Gastroesophageal sphincter (tissue), 4 donors: ENCODE results near the gene RIPK1. TPM values are rescaled to one million over a fixed set of nuclear protein-coding genes. Genes with fewer than 3 reads are reported as not detected.

ENCODE experiments used
- ATAC-seq: fragments of 150-250 bp; one replicate; pipeline ENCODE4 v1.9.1; 2016; ENCODE audit warnings: mild to moderate bottlenecking, moderate library complexity
- H3K27ac ChIP-seq, 4 donors: fragments of 200-600 bp; sonication (generic) in 3 of 4; 1 replicate in 3 of 4; 2 replicates in 1 of 4; pipeline ENCODE4 v1.5.1; 2016 to 2019
- H3K27me3 ChIP-seq: fragments of 200-600 bp; sonication (generic); one replicate; pipeline ENCODE4 v1.5.1; 2019
- H3K36me3 ChIP-seq, 2 donors: fragments of 200-600 bp; sonication (generic); one replicate each; pipeline ENCODE4 v1.5.1; 2019; ENCODE audit warnings: control low read depth in 1 of 2
- H3K4me1 ChIP-seq, 3 donors: fragments of 200-600 bp; sonication (generic); 1 replicate in 2 of 3; 2 replicates in 1 of 3; pipeline ENCODE4 v1.5.1; 2016 to 2019; ENCODE audit warnings: control low read depth in 2 of 3
- H3K4me3 ChIP-seq, 2 donors: fragments of 200-600 bp; sonication (generic); one replicate each; pipeline ENCODE4 v1.5.1; 2019; ENCODE audit warnings: mild to moderate bottlenecking in 1 of 2, moderate library complexity in 1 of 2
- H3K9me3 ChIP-seq, 3 donors: fragments of 200-600 bp; sonication (generic); one replicate each; pipeline ENCODE4 v1.5.1; 2017 to 2019; ENCODE audit warnings: control low read depth in 2 of 3
- EP300 ChIP-seq: sonication (generic); formaldehyde crosslinking; IDR thresholded peaks from one replicate; pipeline ENCODE4 v1.6.1; 2017; ENCODE audit warnings: antibody characterized with exemption, mild to moderate bottlenecking
- POLR2A ChIP-seq, 2 donors: fragments of 450-650 bp; IDR thresholded peaks; one replicate each; pipeline ENCODE4 v1.6.1; 2017; ENCODE audit warnings: antibody characterized with exemption in 2 of 2, mild to moderate bottlenecking in 2 of 2, moderate library complexity in 1 of 2
- POLR2AphosphoS5 ChIP-seq: sonication (generic); formaldehyde crosslinking; IDR thresholded peaks from one replicate; pipeline ENCODE4 v1.6.1; 2017; ENCODE audit warnings: antibody characterized with exemption
- WGBS, 2 donors: methylation state at CpG; one replicate each; pipeline ENCODE4 v1.1.5; 2018; ENCODE audit warnings: low coverage in 1 of 2; 5-methylcytosine and 5-hydroxymethylcytosine counted together
- total RNA-seq, 4 donors: library from RNA; depleted of rRNA; stranded (reverse); fragments of >200 nt; gene quantifications; one replicate each; pipeline ENCODE4 v1.1.0, GENCODE V29; 2016
- TF ChIP-seq, protein P1 (sequence below), 4 experiments: fragments of 200-600 bp in 2 of 4; fragments of 450-650 bp in 2 of 4; sonication (generic) in 1 of 4; IDR thresholded peaks; one replicate each; pipeline ENCODE4 v1.5.1; 2017 to 2019; ENCODE audit warnings: antibody characterized with exemption in 4 of 4, mild to moderate bottlenecking in 2 of 4, moderate library complexity in 2 of 4

Gene RIPK1
- total RNA-seq, 4 donors from 2014 or later: 20.1 to 28.9 (median 25.7) TPM

DNA sequence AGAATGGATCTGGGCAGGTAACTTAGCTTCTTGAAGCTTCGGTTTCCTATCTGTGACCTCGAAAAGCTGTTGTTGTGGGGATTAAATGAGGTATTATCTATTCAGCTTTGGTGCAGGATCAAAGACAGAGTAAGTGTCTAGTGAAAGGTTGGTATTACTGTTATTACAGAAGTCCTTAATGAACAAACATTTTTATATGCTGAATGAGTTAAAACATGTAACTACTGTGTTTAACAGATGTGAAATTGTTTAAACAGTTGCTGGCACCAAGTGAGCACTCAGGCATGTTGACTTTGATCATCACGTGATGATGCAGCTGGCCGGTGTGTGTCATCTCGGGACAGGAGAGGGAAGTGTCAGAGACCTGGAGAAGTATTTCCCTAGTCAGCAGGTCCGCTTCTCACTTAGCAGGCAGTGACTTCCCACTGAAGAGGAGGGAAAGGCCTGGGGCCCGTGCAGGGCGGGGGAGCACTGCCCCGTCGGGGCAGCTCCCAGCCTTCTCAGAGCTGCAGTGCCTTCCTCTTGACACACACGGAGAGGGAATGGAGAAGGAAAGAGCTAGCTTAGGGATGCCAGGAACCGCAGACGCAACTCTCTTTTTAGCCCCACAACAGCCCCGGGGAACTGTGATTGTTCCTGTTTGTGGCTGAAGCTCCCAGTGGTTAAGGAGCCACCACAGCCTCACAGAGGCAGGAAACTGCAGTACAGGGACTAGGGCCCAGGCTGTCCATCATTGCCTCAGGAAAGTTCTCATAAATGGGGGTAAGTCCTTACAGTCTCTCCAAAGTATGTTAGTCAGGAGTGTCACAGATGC is 71.0 kb downstream of the RIPK1 start:
- Histone ChIP-seq H3K9me3 (no peaks in the 10 kb centered on the region), H3K36me3 (peaks cover 0 to 92% of the 10 kb centered on the region in 2 donors), H3K4me1 (peaks cover 0 to 10% (median 0%) of the 10 kb centered on the region in 3 donors), H3K27me3 (no peaks in the 10 kb centered on the region), H3K27ac (peak overlapping the region in 3 of 4 donors; percentile 21 to 40 (median 30)), H3K4me3 (no peak overlapping the region)
- peak; percentile 84 for ATAC-seq
- TF ChIP-seq POLR2A (IDR thresholded peaks at IDR 0.05) (peak in 1 of 2 donors; percentile 22), POLR2AphosphoS5 (peak; percentile 4)
- TF ChIP-seq, protein P1, sequence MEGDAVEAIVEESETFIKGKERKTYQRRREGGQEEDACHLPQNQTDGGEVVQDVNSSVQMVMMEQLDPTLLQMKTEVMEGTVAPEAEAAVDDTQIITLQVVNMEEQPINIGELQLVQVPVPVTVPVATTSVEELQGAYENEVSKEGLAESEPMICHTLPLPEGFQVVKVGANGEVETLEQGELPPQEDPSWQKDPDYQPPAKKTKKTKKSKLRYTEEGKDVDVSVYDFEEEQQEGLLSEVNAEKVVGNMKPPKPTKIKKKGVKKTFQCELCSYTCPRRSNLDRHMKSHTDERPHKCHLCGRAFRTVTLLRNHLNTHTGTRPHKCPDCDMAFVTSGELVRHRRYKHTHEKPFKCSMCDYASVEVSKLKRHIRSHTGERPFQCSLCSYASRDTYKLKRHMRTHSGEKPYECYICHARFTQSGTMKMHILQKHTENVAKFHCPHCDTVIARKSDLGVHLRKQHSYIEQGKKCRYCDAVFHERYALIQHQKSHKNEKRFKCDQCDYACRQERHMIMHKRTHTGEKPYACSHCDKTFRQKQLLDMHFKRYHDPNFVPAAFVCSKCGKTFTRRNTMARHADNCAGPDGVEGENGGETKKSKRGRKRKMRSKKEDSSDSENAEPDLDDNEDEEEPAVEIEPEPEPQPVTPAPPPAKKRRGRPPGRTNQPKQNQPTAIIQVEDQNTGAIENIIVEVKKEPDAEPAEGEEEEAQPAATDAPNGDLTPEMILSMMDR (IDR thresholded peaks at IDR 0.05): no peak
- WGBS, 2 donors: 58 to 60% methylated on average over 5 to 7 of the region's 14 CpGs

DNA sequence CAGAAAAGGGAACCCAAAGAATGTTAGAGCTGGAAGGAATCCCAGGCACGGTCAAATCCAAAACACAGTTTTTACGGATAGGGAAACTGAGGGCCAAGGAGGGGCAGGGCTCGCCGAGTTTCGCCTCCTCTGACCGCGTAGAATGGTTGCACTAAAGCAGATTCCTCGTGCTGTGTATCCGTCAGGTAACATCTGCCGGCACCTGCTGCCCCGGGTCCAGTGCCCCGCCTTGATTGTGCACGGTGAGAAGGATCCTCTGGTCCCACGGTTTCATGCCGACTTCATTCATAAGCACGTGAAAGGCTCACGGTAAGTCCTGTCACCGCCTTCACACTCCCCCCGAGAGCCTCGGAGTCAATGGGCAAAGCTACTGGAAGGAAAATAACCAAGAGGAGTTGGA is 71.9 kb downstream of the RIPK1 start:
- Histone ChIP-seq H3K36me3 (peaks cover 0 to 85% of the 10 kb centered on the region in 2 donors), H3K4me3 (no peak overlapping the region), H3K27me3 (no peaks in the 10 kb centered on the region), H3K9me3 (no peaks in the 10 kb centered on the region), H3K4me1 (peaks cover 0 to 10% (median 0%) of the 10 kb centered on the region in 3 donors), H3K27ac (no peak overlapping the region)
- WGBS, 2 donors: 86 to 90% methylated on average over 2 to 5 of the region's 20 CpGs
- TF ChIP-seq EP300 (no peak), POLR2A (IDR thresholded peaks at IDR 0.05) (no peak), POLR2AphosphoS5 (no peak)
- TF ChIP-seq, protein P1 (IDR thresholded peaks at IDR 0.05): no peak
- no peak for ATAC-seq

DNA sequence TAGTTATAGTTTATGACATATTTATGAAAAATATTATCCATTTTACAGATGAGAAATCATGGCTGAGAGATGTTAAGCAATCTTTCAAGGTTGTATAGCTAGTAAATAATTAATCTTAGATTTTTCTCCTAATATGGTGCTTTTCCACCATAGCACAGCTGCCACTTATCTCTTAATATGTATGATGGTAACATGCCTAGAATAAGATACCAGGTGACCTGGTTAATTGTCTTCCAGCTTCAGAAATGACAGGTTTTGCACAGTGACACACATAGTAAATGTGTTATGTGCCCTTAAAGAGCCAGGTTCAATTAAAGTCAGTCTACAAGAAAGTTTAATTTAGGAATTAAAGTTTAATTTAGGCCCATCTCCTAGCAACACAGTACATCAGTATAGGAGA is 74.2 kb downstream of the RIPK1 start:
- Histone ChIP-seq H3K9me3 (no peaks in the 10 kb centered on the region), H3K4me3 (no peak overlapping the region), H3K27ac (no peak overlapping the region), H3K36me3 (peaks cover 0 to 69% of the 10 kb centered on the region in 2 donors), H3K4me1 (peaks cover 0 to 10% (median 0%) of the 10 kb centered on the region in 3 donors), H3K27me3 (no peaks in the 10 kb centered on the region)
- ATAC-seq: no peak
- TF ChIP-seq POLR2A (IDR thresholded peaks at IDR 0.05) (no peak), EP300 (no peak), POLR2AphosphoS5 (no peak)
- TF ChIP-seq, protein P1 (IDR thresholded peaks at IDR 0.05): no peak

DNA sequence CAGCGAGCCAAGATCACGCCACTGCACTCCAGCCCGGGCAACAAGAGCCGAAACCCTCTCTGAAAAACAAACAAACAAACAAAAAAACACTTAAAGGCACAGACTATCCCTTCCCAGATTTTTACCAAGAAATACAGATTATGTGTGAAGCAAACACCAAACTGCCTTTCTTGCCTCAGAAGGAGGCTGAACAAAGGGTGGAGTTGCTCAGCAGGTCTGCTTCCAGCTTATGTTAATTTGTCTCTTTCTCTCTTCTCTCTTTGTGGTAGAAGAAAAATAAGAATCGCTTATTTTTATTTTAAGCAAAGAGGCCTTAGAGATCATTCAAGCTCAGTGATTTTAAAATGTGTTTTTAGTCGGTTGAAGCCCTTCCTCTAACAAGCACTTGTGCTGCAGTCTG is 74.9 kb downstream of the RIPK1 start:
- H3K4me1 ChIP-seq: peaks cover 0 to 10% (median 0%) of the 10 kb centered on the region in 3 donors
- H3K9me3 ChIP-seq: no peaks in the 10 kb centered on the region
- no peak overlapping the region for H3K4me3 ChIP-seq
- no peak for ATAC-seq
- 77 to 86% methylated on average over 4 to 6 of the region's 6 CpGs for WGBS, 2 donors
- H3K36me3 ChIP-seq: peaks cover 0 to 69% of the 10 kb centered on the region in 2 donors
- H3K27ac ChIP-seq: no peak overlapping the region
- TF ChIP-seq, protein P1 (IDR thresholded peaks at IDR 0.05): no peak
- TF ChIP-seq POLR2AphosphoS5 (no peak), EP300 (no peak), POLR2A (IDR thresholded peaks at IDR 0.05) (no peak)
- H3K27me3 ChIP-seq: no peaks in the 10 kb centered on the region

DNA sequence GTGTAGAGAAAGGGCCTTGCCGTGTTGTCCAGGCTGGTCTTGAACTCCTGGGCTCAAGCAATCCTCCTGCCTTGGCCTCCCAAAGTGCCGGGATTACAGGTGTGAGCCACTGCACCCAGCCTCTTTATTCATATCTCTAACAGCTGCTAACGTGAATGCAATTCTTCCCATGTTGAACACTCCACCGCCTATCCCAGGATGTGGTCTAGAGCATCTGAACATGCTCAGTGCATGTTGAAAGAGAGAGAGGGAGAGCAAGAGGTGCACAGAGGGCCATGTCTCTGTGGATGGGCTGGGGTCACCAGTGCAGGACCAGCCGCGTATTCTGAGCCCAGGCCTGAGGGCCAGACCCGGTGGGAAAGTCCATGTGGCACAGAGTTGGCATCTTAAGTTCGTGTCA is 76.3 kb downstream of the RIPK1 start:
- H3K9me3 ChIP-seq: no peaks in the 10 kb centered on the region
- 53 to 94% methylated on average over 3 of the region's 8 CpGs for WGBS, 2 donors
- peaks cover 0 to 68% of the 10 kb centered on the region in 2 donors for H3K36me3 ChIP-seq
- H3K4me3 ChIP-seq: no peak overlapping the region
- no peak for ATAC-seq
- TF ChIP-seq POLR2AphosphoS5: no peak
- TF ChIP-seq POLR2A (IDR thresholded peaks at IDR 0.05): no peak
- no peaks in the 10 kb centered on the region for H3K27me3 ChIP-seq
- no peaks in the 10 kb centered on the region for H3K4me1 ChIP-seq
- H3K27ac ChIP-seq: no peak overlapping the region
